T47D (cell line): Measurements from ENCODE around the gene ZDHHC18.
A peak's percentile ranks its signal among the peaks of the same experiment; 100 is the strongest.

Experiments
- DNase-seq, 2 experiments: peaks; one replicate each; pipeline versions ENCODE4 v3.0.0 to v3.0.0-alpha.2; 2011 to 2012; ENCODE audit warnings: low read depth in 1 of 2, low spot score in 1 of 2
- JUND ChIP-seq: IDR thresholded peaks from 2 replicates; pipeline ENCODE4 v1.6.1; 2012; ENCODE audit warnings: low read depth
- in situ Hi-C: cut with HindIII; loops from 2 replicates; pipeline ENCODE4 v1.10.0; 2016; ENCODE audit warnings: low sequenced_read_pairs, low pct_unique_long_range_greater_than_20kb

Gene ZDHHC18

GRCh38 chr1:26786437-26787380 is 39.8 kb upstream of the ZDHHC18 start:
- peak; percentile 27; the same call in 1 of the 2 replicates for TF ChIP-seq JUND
- DNase-seq = peak in 1 of 2 experiments; percentile 67
- in situ Hi-C loops = no loop called here

- no peak for DNase-seq
- in situ Hi-C loops = no loop called here
- no peak for TF ChIP-seq JUND
Measured at GRCh38 chr1:26787381-26787705, 39.1 kb upstream of the ZDHHC18 start.

GRCh38 chr1:26787706-26788514 is 38.6 kb upstream of the ZDHHC18 start, which contains the start of gene PIGV:
Gene PIGV, plus strand, starts transcription at chr1:26787950. Its CDS starts 2,866 bp downstream, at chr1:26790816.
- no peak for TF ChIP-seq JUND
- in situ Hi-C loops = no loop called here
- peak; percentile 67 to 81 for DNase-seq

- DNase-seq = no peak
- TF ChIP-seq JUND = no peak
- in situ Hi-C loops = no loop called here
Measured at GRCh38 chr1:26788515-26788785, 38.0 kb upstream of the ZDHHC18 start.

GRCh38 chr1:26788836-26789611 is 37.5 kb upstream of the ZDHHC18 start:
- peak; percentile 63 to 84 for DNase-seq
- in situ Hi-C loops = no loop called here
- no peak for TF ChIP-seq JUND

GRCh38 chr1:26789612-26789865 is 36.9 kb upstream of the ZDHHC18 start:
- in situ Hi-C loops = no loop called here
- no peak for TF ChIP-seq JUND
- DNase-seq = no peak

GRCh38 chr1:26789931-26790330 is 36.6 kb upstream of the ZDHHC18 start:
- DNase-seq = no peak
- TF ChIP-seq JUND = no peak
- in situ Hi-C loops = no loop called here

- DNase-seq = no peak
- in situ Hi-C loops = no loop called here
- TF ChIP-seq JUND = no peak
Measured at GRCh38 chr1:26790551-26790953, 35.9 kb upstream of the ZDHHC18 start.

GRCh38 chr1:26791148-26791547 is 35.3 kb upstream of the ZDHHC18 start:
- no peak for DNase-seq
- no peak for TF ChIP-seq JUND
- in situ Hi-C loops = no loop called here

- TF ChIP-seq JUND = no peak
- no peak for DNase-seq
- in situ Hi-C loops = no loop called here
Measured at GRCh38 chr1:26791626-26792025, 34.9 kb upstream of the ZDHHC18 start.

GRCh38 chr1:26792924-26793323 is 33.6 kb upstream of the ZDHHC18 start:
- no peak for TF ChIP-seq JUND
- in situ Hi-C loops = no loop called here
- DNase-seq = no peak

GRCh38 chr1:26794391-26794790 is 32.1 kb upstream of the ZDHHC18 start:
- in situ Hi-C loops = no loop called here

GRCh38 chr1:26797627-26798026 is 28.9 kb upstream of the ZDHHC18 start:
- DNase-seq = no peak
- in situ Hi-C loops = no loop called here
- no peak for TF ChIP-seq JUND

More at GRCh38 chr1:26794391-26794790, 32.1 kb upstream of the ZDHHC18 start:
- DNase-seq = no peak
- TF ChIP-seq JUND = no peak
